ENCODE data around the gene PDE3A. TPM values are rescaled to one million over a fixed set of nuclear protein-coding genes. Genes with fewer than 3 reads are reported as not detected.

The PDE3A gene
- total and polyA plus RNA-seq, 10 of the 15 experiments (the other 5 are each of a cell fraction or from before 2014, with no cell fraction given) = 0.01 to 2.6 (median 1.5) TPM

DNA sequence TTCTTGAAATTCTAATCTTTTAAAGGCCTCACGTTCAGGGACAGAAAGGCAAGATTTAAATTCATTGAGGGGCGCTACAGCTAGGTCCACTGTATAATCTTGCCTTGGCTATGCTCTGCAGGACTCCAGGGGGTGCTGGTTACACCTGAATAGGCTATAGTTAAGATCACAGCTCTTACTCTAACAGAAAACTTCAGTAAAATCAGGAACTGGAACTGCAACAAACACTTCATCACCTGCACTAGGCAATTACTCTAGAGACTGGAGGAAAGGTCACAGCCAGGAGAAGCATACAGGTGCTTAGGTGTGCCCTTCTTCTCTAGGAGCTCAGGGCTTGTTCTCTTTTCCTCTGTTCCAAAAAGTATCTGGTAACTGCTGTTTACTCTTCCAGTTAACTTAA is 347.7 kb downstream of the PDE3A start:
- no peaks in the 10 kb centered on the region for H3K27me3 ChIP-seq (replicated peaks in 1 of 2; ENCODE audit: control insufficient read depth in 2 of 2, insufficient read depth in 2 of 2, low read length in 1 of 2)
- FAIRE-seq = no peak
- intact Hi-C loops (cut with micrococcal nuclease; ENCODE audit: unreplicated experiment) = no loop called here
- no peak for DNase-seq (ENCODE audit: low read depth, low spot score)
- H3K36me3 ChIP-seq (ENCODE audit: control insufficient read depth in 2 of 2, insufficient read depth in 2 of 2, low read length in 1 of 2) = no peaks in the 10 kb centered on the region
- ATAC-seq = peak; percentile 76
- CTCF ChIA-PET = interaction anchor here (0.8 to 1.7 kb wide), 3 partner anchors 8 to 234 kb away, joined by 3 to 6 read pairs (median 5); no protein-coding TSS in a partner anchor
- no peak overlapping the region for H3K4me3 ChIP-seq
- H3K9ac ChIP-seq (ENCODE audit: control insufficient read depth, insufficient read depth, low read length) = no peak overlapping the region
- TF ChIP-seq, protein P1, sequence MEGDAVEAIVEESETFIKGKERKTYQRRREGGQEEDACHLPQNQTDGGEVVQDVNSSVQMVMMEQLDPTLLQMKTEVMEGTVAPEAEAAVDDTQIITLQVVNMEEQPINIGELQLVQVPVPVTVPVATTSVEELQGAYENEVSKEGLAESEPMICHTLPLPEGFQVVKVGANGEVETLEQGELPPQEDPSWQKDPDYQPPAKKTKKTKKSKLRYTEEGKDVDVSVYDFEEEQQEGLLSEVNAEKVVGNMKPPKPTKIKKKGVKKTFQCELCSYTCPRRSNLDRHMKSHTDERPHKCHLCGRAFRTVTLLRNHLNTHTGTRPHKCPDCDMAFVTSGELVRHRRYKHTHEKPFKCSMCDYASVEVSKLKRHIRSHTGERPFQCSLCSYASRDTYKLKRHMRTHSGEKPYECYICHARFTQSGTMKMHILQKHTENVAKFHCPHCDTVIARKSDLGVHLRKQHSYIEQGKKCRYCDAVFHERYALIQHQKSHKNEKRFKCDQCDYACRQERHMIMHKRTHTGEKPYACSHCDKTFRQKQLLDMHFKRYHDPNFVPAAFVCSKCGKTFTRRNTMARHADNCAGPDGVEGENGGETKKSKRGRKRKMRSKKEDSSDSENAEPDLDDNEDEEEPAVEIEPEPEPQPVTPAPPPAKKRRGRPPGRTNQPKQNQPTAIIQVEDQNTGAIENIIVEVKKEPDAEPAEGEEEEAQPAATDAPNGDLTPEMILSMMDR (IDR thresholded peaks at IDR 0.05 in 2 of 3, conservative IDR thresholded peaks at IDR 0.05 in 1 of 3; ENCODE audit: control insufficient read depth in 2 of 3, extremely low read depth in 1 of 3, insufficient read depth in 1 of 3, low read depth in 3 of 3, low read length in 3 of 3) = peak in 2 of 3 experiments; percentile 16 to 18; a peak in 1 of 6 replicates
- TF ChIP-seq, protein P2, sequence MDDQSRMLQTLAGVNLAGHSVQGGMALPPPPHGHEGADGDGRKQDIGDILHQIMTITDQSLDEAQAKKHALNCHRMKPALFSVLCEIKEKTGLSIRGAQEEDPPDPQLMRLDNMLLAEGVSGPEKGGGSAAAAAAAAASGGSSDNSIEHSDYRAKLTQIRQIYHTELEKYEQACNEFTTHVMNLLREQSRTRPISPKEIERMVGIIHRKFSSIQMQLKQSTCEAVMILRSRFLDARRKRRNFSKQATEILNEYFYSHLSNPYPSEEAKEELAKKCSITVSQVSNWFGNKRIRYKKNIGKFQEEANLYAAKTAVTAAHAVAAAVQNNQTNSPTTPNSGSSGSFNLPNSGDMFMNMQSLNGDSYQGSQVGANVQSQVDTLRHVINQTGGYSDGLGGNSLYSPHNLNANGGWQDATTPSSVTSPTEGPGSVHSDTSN (IDR thresholded peaks at IDR 0.05; ENCODE audit: insufficient replicate concordance, low read depth, low read length) = no peak
- TF ChIP-seq EZH2 (IDR thresholded peaks at IDR 0.05; ENCODE audit: borderline replicate concordance, control insufficient read depth, low read depth, low read length) (no peak), SPI1 (IDR thresholded peaks at IDR 0.05; ENCODE audit: borderline replicate concordance, insufficient read depth, low read depth, low read length) (peak; percentile 38; the same call in 1 of the 2 replicates), CEBPB (IDR thresholded peaks at IDR 0.05; ENCODE audit: borderline replicate concordance in 1 of 2, low read depth in 2 of 2, low read length in 2 of 2) (no peak), ZNF207 (IDR thresholded peaks at IDR 0.05; ENCODE audit: borderline replicate concordance) (no peak), ZSCAN29 (IDR thresholded peaks at IDR 0.05) (no peak)
- TF ChIP-seq, protein P3, sequence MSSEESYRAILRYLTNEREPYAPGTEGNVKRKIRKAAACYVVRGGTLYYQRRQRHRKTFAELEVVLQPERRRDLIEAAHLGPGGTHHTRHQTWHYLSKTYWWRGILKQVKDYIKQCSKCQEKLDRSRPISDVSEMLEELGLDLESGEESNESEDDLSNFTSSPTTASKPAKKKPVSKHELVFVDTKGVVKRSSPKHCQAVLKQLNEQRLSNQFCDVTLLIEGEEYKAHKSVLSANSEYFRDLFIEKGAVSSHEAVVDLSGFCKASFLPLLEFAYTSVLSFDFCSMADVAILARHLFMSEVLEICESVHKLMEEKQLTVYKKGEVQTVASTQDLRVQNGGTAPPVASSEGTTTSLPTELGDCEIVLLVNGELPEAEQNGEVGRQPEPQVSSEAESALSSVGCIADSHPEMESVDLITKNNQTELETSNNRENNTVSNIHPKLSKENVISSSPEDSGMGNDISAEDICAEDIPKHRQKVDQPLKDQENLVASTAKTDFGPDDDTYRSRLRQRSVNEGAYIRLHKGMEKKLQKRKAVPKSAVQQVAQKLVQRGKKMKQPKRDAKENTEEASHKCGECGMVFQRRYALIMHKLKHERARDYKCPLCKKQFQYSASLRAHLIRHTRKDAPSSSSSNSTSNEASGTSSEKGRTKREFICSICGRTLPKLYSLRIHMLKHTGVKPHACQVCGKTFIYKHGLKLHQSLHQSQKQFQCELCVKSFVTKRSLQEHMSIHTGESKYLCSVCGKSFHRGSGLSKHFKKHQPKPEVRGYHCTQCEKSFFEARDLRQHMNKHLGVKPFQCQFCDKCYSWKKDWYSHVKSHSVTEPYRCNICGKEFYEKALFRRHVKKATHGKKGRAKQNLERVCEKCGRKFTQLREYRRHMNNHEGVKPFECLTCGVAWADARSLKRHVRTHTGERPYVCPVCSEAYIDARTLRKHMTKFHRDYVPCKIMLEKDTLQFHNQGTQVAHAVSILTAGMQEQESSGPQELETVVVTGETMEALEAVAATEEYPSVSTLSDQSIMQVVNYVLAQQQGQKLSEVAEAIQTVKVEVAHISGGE (CRISPR knock-in tag; IDR thresholded peaks at IDR 0.05) = no peak
- H3K4me1 ChIP-seq (ENCODE audit: control insufficient read depth, insufficient read depth, low read length) = no peaks in the 10 kb centered on the region
- POLR2A ChIA-PET = no interaction called here
- no peaks in the 10 kb centered on the region for H4K20me1 ChIP-seq (ENCODE audit: control insufficient read depth, insufficient read depth)
- H2AFZ ChIP-seq (ENCODE audit: control insufficient read depth, low read depth, low read length) = no peak overlapping the region
- H3K79me2 ChIP-seq (ENCODE audit: control insufficient read depth, insufficient read depth, low read length) = no peaks in the 10 kb centered on the region
- RAD21 ChIA-PET (ENCODE audit: unreplicated experiment) = no interaction called here
- in situ Hi-C loops (cut with MboI) = no loop called here
- SMC1A ChIA-PET (ENCODE audit: uncharacterized antibody, unreplicated experiment) = interaction anchor here (0.8 to 1.5 kb wide), 4 partner anchors 9 to 65 kb away, joined by 3 to 7 read pairs (median 4); no protein-coding TSS in a partner anchor
- WGBS (ENCODE audit: insufficient coverage, insufficient replicate concordance, low lambda C conversion rate, missing lambda C conversion rate) = 0% methylated on average over 2 of the region's 2 CpGs
- H3K27ac ChIP-seq (ENCODE audit: control insufficient read depth, insufficient read depth) = no peak overlapping the region
- no peaks in the 10 kb centered on the region for H3K9me3 ChIP-seq (replicated peaks; ENCODE audit: control insufficient read depth, insufficient read depth, low read length)
- no peak overlapping the region for H3K4me2 ChIP-seq (ENCODE audit: control insufficient read depth, insufficient read depth)
- no TSS peak for BruUV-seq (replicated peaks)
